ENCODE measurements around the gene AGAP4.
"Not testable (repeated sequence)": the region's sequence is repeated elsewhere in the genome, so short reads cannot be mapped to it uniquely, and the experiment has no call there.

The AGAP4 gene

DNA sequence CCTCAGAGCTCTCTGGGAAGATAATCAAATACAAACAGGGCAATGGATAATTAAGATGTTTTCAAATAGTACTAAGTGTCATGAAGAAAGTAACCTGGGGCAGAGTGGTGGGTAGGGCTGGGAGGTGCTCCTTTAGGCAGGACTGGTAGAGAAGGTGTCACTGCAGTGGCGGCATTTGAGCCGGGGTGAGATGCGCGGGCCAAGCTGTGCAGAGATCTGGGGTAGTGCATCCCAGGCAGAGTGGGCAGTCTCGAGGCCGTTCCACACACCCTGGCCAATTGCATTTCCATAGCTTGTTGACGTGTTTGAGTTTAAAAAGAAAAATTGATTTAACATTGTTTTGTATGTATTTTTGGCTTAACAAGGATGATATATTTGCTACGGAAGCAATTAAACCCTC is 57.3 kb downstream of the AGAP4 start:
- not testable (repeated sequence) for DNase-seq

DNA sequence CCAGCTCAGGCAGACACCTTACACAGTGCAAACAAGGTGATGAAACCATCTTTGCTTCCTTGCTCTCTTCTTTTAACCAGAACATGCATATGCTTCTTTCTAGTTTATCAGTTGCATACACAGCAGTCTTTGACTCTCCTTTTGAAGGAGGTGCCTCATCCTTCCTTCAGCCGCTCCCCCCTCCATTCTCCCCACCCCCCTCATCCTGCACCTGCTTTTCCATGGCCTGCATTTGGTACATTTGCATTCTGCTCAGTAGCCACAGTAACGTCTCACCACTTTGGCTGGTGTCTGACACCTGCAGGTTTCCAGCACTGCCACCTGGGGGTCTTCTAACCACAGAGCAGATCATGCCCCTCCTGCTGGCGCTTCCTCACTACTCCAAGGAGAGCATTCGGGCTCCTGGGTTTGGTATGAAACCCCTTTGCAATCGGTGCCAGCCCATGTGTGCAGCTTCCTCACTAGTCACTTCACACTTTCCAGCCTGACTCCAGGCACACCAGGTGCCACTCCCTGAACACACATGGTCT is 60.0 kb downstream of the AGAP4 start:
- DNase-seq, result not testable (repeated sequence)

GRCh38 chr10:45786217-45786616 is 61.1 kb downstream of the AGAP4 start:
- not testable (repeated sequence) for DNase-seq

Data from bone marrow (tissue), 2 donors.